ENCODE measurements around the gene MCRIP2.
"Not testable (repeated sequence)": the region's sequence is repeated elsewhere in the genome, so short reads cannot be mapped to it uniquely, and the experiment has no call there.

MCRIP2 gene

DNA sequence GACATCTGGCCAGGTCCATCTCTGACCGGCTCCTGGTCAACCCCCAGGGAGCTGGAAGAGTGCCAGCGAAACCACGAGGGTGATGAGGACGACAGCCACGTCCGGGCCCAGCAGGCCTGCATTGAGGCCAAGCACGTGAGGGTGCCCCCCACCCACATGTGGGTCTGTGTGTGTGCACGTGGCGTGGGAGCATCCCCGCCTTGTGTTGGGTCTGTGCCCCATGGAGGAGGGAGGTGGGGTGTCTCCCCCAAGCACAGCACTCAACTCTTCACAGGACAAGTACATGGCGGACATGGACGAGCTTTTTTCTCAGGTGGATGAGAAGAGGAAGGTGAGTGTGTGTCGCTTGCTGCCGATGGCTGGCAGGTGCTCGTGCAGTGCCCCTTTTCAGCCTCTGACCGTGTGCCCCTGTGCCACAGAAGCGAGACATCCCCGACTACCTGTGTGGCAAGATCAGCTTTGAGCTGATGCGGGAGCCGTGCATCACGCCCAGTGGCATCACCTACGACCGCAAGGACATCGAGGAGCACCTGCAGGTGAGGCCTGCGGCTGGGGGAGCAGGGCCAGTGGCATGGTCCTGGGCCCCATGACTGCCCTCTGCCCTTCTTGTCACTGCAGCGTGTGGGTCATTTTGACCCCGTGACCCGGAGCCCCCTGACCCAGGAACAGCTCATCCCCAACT, 40.3 kb downstream of the MCRIP2 start:
- Mint-ChIP-seq H3K36me3 (ENCODE audit: insufficient read depth) (peaks cover 28% of the 10 kb centered on the region), H3K4me1 (peaks cover 32% of the 10 kb centered on the region), H3K4me3 (peak overlapping the region; percentile 73), H3K27me3 (no peaks in the 10 kb centered on the region), H3K9me3 (no peaks in the 10 kb centered on the region), H3K27ac (ENCODE audit: low read depth) (no peak overlapping the region)
- DNase-seq (ENCODE audit: low spot score in 2 of 2) (no peak), ATAC-seq (replicated peaks; ENCODE audit: extremely low read depth, poor library complexity, severe bottlenecking) (no peak)

DNA sequence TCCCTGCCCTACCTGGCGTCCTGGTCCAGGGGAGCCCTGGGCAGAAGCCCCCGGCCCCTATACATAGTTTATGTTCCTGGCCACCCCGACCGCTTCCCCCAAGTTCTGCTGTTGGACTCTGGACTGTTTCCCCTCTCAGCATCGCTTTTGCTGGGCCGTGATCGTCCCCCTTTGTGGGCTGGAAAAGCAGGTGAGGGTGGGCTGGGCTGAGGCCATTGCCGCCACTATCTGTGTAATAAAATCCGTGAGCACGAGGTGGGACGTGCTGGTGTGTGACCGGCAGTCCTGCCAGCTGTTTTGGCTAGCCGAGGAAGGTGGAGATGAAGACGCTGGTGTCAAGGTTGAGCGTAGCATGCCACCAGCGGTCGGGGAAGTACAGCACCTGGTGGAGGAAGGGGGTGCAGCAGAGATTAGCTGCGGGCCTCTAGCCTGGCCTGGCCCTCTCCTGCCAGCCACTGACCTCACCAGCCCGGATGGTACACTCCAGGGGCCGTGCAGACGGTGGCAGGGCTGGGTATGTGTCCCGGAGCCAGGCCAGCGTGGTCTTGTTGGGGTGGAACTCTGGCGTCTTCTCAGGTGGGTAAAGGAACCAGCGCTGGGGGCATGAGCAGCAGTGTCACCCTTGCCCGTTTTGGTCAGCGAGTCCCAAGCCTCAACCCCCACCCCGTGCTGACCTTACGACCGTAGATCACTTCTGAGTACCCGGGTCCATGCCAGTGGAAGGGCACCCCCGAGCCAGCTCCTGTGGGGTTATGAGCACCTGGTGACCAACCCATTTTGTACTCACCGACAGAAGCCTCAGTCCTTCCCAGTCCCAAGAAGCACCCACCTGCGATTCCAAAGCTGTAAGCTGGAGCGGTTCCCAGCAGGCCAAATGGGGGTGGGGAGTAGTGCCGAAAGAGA, 41.1 kb downstream of the MCRIP2 start:
- peaks cover 32% of the 10 kb centered on the region for H3K4me1 Mint-ChIP-seq
- ATAC-seq (replicated peaks; ENCODE audit: extremely low read depth, poor library complexity, severe bottlenecking) (no peak), DNase-seq (ENCODE audit: low spot score in 2 of 2) (no peak)
- peaks cover 28% of the 10 kb centered on the region for H3K36me3 Mint-ChIP-seq (ENCODE audit: insufficient read depth)
- H3K27me3 Mint-ChIP-seq, result no peaks in the 10 kb centered on the region
- no peak overlapping the region for H3K27ac Mint-ChIP-seq (ENCODE audit: low read depth)
- peak overlapping the region; percentile 73 for H3K4me3 Mint-ChIP-seq
- no peaks in the 10 kb centered on the region for H3K9me3 Mint-ChIP-seq

DNA sequence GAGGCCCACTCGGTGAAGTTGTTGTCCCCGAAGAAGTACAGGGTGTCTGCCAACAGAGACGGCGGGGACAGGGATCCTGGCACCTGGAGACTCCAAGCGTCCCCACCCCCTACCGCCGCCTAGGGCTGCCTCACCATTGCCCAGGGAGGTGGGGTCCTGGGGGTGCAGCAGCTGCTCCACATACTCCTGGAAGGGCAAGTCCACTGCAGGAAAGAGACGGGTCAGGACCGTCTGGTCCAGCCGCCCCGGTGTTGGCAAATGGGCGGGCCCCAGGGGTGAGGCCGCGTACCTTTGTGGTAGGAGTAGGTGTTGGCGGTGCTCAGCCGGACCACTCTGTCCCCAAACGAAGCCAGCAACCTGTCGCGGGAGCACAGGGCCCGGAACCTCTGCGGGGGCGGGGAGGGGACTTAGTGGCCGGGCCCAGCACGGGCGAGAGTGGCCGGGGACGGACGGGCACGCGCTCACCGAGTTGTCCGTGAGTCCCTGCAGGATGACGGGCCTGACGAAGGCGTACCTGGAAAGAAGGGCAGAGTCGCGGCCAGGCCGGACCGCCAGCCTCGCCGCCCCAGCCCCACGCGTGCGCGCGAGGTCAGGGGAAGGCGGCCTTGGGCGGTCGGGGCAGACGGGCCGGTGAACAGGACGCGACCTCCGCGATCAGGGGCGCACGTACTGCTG, 41.9 kb downstream of the MCRIP2 start:
- peaks cover 32% of the 10 kb centered on the region for H3K4me1 Mint-ChIP-seq

DNA sequence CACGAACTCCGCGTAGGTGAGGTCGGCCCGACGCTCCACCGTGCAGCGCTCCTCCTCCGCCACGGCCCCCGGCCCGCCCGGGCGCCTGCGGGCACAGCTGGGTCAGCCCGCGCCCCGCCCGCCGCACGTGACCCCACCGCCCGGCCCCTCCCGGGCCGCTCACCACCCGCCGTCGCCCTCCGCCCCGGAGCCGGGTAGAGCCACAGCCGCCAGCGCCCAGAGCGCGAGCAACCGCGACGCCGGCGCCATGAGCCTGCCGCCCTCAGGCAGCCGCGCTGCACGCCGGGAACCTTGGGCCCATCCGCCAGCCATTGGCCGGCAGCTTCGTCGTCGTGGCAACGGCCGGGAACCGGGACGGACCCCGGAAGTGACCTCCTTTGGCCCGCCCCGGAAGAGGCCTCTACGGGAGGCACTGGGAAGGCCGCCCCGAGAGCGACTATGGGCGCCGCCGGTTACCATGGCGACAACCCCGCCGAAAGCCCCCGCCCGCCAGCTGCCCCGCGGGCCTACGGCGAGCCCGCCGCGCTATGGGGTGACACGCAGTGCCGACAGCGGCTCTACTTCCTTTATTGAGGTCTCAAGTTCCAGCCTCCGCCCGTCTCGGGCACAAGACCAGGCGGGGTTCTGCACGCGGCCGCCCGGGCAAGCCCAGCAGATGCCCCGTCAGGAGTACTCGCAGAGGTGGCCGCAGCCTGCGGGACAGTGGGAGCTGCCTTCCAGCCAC, 42.6 kb downstream of the MCRIP2 start, which contains the start of gene JMJD8:
Gene JMJD8 (minus strand): TSS at position 264 of the 724 bp plus-strand sequence. CDS start 15 bp downstream, at position 249.
- H3K9me3 Mint-ChIP-seq, result no peaks in the 10 kb centered on the region
- ATAC-seq (replicated peaks; ENCODE audit: extremely low read depth, poor library complexity, severe bottlenecking) (peak; percentile 70), DNase-seq (ENCODE audit: low spot score in 2 of 2) (peak; percentile 89 to 90)
- H3K27ac Mint-ChIP-seq (ENCODE audit: low read depth), result peak within 1 kb of the TSS; percentile 67
- H3K4me1 Mint-ChIP-seq, result peaks cover 27% of the 10 kb centered on the region
- no peaks in the 10 kb centered on the region for H3K27me3 Mint-ChIP-seq
- peak within 1 kb of the TSS; percentile 73 for H3K4me3 Mint-ChIP-seq
- H3K36me3 Mint-ChIP-seq (ENCODE audit: insufficient read depth), result peaks cover 22% of the 10 kb centered on the region

More for the DNA sequence above, 41.9 kb downstream of the MCRIP2 start:
- Mint-ChIP-seq H3K27me3 (no peaks in the 10 kb centered on the region), H3K9me3 (no peaks in the 10 kb centered on the region), H3K36me3 (ENCODE audit: insufficient read depth) (peaks cover 25% of the 10 kb centered on the region), H3K27ac (ENCODE audit: low read depth) (no peak overlapping the region), H3K4me3 (peak overlapping the region; percentile 73)
- no peak for ATAC-seq (replicated peaks; ENCODE audit: extremely low read depth, poor library complexity, severe bottlenecking)
- no peak for DNase-seq (ENCODE audit: low spot score in 2 of 2)

DNA sequence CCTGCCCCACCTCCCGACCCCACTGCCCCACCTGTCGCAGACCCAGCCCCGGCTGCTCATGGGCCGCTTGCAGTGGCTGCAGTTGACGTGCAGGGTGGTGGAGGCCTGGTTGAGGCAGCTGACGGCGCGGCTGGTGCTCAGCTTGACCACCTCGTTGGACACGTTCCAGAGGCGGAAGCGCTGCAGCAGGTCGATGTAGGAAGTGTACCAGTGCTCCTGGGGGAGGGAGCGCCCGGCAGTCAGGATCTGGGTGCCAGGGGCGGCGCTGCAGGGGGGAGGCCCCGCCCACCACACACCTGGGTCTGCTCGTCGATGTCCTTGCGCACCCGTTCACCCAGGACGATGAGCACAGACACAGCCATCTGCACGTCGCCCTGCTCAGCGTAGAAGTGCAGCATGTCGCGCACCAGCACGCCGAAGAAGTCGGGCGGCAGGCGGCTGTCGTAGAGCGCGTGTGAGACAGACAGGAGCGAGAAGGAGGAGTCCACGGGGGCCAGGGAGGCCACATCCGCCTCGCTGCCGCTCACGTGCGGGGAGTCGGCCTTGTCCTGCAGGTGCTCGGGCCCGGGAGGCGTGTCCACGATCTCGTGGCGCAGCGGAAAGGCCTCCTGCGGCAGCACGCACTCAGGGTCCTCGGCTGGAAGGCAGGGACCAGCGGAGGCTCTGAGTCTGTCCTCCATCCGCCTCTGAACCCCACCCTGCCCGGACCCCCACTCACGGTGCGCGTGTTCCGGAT, 43.5 kb downstream of the MCRIP2 start:
- Mint-ChIP-seq H3K27me3 (no peaks in the 10 kb centered on the region), H3K9me3 (no peaks in the 10 kb centered on the region), H3K27ac (ENCODE audit: low read depth) (peak overlapping the region; percentile 67), H3K4me1 (peaks cover 23% of the 10 kb centered on the region), H3K36me3 (ENCODE audit: insufficient read depth) (peaks cover 24% of the 10 kb centered on the region), H3K4me3 (peak overlapping the region; percentile 43)
- ATAC-seq (replicated peaks; ENCODE audit: extremely low read depth, poor library complexity, severe bottlenecking) (no peak), DNase-seq (ENCODE audit: low spot score in 2 of 2) (no peak)

DNA sequence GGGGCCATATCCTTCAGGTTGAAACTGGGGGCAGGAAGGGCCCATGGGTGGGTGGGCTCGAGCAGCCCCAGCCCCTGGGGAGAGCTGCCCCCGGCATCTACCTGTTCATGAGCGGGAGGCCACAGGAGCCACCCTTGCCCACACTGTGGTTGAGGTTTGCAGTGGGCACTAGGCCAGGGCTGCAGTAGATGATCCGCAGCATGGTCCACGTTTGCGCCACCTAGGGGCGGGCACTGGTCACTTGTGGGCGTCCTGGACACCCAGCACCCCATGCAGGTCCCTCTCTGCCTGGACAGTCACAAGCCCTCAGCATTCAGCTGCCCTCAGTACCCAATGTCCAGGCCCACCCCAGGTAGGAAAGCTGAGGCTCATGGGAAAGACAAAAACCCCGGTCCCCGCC, 44.3 kb downstream of the MCRIP2 start:
- DNase-seq (ENCODE audit: low spot score in 2 of 2) (no peak), ATAC-seq (replicated peaks; ENCODE audit: extremely low read depth, poor library complexity, severe bottlenecking) (no peak)
- peaks cover 2% of the 10 kb centered on the region for H3K9me3 Mint-ChIP-seq
- H3K27me3 Mint-ChIP-seq, result no peaks in the 10 kb centered on the region
- H3K27ac Mint-ChIP-seq (ENCODE audit: low read depth), result no peak overlapping the region
- peak overlapping the region; percentile 43 for H3K4me3 Mint-ChIP-seq
- H3K36me3 Mint-ChIP-seq (ENCODE audit: insufficient read depth), result peaks cover 25% of the 10 kb centered on the region
- peaks cover 23% of the 10 kb centered on the region for H3K4me1 Mint-ChIP-seq

DNA sequence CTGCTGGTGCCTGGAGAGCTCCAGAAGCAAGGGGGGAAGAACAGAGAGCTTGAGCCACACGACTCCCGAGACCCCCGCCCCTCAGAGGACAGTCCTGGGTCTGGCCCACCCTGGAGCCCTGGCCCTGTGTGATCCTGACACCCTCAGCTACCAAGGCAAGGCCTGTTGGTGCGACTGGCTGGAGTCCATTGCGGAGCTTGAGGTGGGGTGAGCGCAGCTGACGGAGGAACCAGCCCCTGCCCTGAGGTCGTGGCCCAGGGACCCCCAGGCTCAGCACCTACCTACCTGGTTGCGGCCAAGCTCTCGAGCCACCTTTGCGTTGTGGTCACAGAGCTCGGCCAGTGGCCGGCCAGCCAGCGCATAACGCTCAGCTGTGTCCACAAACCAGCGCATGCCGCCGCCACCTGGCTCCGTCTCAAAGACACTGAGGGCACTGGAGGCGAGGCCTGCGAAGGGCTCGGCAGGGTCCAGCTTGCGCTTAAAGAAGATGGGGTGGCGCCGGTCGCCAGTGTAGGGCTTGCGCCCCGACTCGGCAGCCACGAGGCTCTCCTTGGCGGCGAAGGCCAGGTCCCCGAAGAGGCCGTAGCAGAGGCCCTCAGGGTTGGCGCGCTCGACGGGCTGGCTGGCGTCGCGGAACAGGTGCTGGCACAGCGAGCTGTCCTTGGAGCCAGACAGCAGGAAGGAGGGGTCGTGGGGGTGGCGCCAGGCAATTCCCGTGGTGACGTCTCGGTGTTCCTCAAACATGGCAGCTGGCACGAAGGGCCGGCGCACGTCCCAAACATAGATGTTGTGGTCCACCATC, 45.0 kb downstream of the MCRIP2 start:
- Mint-ChIP-seq H3K4me3 (no peak overlapping the region), H3K4me1 (peaks cover 20% of the 10 kb centered on the region), H3K27ac (ENCODE audit: low read depth) (no peak overlapping the region), H3K9me3 (peaks cover 5% of the 10 kb centered on the region), H3K36me3 (ENCODE audit: insufficient read depth) (peaks cover 24% of the 10 kb centered on the region), H3K27me3 (no peaks in the 10 kb centered on the region)
- no peak for ATAC-seq (replicated peaks; ENCODE audit: extremely low read depth, poor library complexity, severe bottlenecking)
- no peak for DNase-seq (ENCODE audit: low spot score in 2 of 2)

DNA sequence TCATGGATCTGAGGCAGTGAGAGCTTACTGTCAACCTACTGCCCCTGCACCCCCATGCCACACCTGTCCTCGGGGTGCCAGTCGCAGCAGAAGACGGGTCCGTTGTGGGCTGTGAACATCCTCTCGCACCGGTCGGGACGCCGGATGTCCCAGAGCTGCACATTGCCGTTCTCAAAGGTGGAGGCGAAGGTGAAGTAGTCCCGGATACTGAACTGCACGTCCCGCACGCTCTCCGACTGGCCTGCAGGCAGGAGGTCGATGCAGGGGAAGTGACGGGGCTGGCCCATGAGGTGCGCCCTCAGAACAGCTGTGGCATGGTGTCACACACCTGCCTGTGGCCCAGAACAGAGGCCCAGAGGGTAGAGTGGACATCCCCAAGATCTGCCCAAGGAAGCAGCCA, 45.9 kb downstream of the MCRIP2 start:
- DNase-seq (ENCODE audit: low spot score in 2 of 2) (no peak), ATAC-seq (replicated peaks; ENCODE audit: extremely low read depth, poor library complexity, severe bottlenecking) (no peak)
- peaks cover 14% of the 10 kb centered on the region for H3K4me1 Mint-ChIP-seq
- no peak overlapping the region for H3K27ac Mint-ChIP-seq (ENCODE audit: low read depth)
- H3K9me3 Mint-ChIP-seq, result peaks cover 5% of the 10 kb centered on the region
- no peak overlapping the region for H3K4me3 Mint-ChIP-seq
- H3K36me3 Mint-ChIP-seq (ENCODE audit: insufficient read depth), result peaks cover 15% of the 10 kb centered on the region
- peaks cover under 1% of the 10 kb centered on the region for H3K27me3 Mint-ChIP-seq

DNA sequence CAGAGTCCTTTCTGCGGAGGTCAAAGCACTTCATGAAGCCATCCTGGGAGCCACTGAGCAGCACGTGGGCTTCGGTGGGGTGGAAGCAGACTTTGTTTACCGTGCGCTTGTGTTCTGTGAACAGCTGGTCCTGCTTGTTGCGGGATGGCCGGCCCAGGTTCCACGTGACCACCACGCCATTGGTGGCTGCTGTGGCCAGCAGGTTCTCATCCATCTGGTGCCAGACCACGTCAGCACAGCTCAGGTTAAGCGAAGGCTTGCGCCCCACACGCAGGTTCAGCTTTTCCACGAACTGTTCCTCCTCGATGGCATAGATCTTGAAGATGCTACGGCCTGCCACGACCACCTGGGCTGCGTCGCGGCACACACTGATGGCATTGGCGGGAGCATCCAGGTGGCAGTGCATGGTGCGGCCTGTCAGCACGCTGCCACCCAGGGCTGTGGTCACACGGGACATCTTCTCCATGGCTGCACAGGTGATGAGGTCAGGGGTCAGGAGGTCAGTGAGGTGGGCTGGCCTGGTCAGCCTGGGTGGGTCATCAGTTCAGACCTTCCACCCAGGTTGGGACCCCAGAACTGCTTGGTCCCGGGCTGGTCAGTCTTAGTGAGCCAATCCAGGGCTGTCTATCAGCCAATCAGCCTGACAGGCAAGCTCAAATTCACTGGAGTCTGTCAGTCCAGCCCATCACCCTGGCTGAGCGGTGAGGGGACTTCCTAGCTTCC, 47.7 kb downstream of the MCRIP2 start:
- DNase-seq (ENCODE audit: low spot score in 2 of 2), result no peak
- Mint-ChIP-seq H3K4me3 (peak overlapping the region; percentile 87), H3K27ac (ENCODE audit: low read depth) (peak overlapping the region; percentile 93), H3K9me3 (peaks cover 5% of the 10 kb centered on the region), H3K4me1 (peaks cover 15% of the 10 kb centered on the region), H3K36me3 (ENCODE audit: insufficient read depth) (peaks cover 11% of the 10 kb centered on the region), H3K27me3 (peaks cover 10% of the 10 kb centered on the region)
- no peak for ATAC-seq (replicated peaks; ENCODE audit: extremely low read depth, poor library complexity, severe bottlenecking)

DNA sequence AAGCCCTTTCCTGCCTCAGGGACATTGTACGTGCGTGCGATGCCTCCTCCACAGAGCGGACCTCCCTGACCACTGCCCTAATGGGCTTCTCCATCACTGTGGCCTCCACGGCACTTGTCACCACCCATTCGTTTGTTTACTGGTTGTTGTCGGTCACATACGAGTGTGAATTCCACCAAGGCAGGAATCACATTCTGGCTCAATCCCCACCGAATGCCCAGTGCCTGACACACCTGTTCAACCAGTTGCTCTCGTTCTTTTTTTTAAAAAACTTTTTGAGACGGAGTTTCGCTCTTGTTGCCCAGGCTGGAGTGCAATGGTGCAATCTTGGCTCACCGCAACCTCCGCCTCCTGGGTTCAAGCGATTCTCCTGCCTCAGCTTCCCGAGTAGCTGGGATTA, 49.6 kb downstream of the MCRIP2 start:
- not testable (repeated sequence) for DNase-seq (ENCODE audit: low spot score in 2 of 2); H3K9me3 Mint-ChIP-seq; ATAC-seq (replicated peaks; ENCODE audit: extremely low read depth, poor library complexity, severe bottlenecking)
- peaks cover 19% of the 10 kb centered on the region for H3K4me1 Mint-ChIP-seq
- peaks cover 10% of the 10 kb centered on the region for H3K27me3 Mint-ChIP-seq
- peaks cover 12% of the 10 kb centered on the region for H3K36me3 Mint-ChIP-seq (ENCODE audit: insufficient read depth)
- H3K4me3 Mint-ChIP-seq, result peak overlapping the region; percentile 87
- H3K27ac Mint-ChIP-seq (ENCODE audit: low read depth), result peak overlapping the region; percentile 93
